ENCODE measurements around the gene KDM2A. TPM values are rescaled to one million over a fixed set of nuclear protein-coding genes. Genes with fewer than 3 reads are reported as not detected.
A peak's percentile ranks its signal among the peaks of the same experiment; 100 is the strongest.

KDM2A gene
- total and polyA plus RNA-seq, 2 of the 13 experiments (the other 11 are each of a cell fraction or from before 2014, with no cell fraction given): 31.3 to 31.4 TPM

- TF ChIP-seq STAG1 (CRISPR knock-in tag; IDR thresholded peaks at IDR 0.05): peak; percentile 57
- peak; percentile 67 for TF ChIP-seq CTCF (CRISPR knock-in tag; IDR thresholded peaks at IDR 0.05)
- TF ChIP-seq POLR2A (IDR thresholded peaks at IDR 0.05; ENCODE audit: insufficient read depth in 1 of 2, low read depth in 2 of 2, low read length in 2 of 2): 0 out of 4 replicates have a peak, but pooled peaks of 1 of the 2 experiments have one; percentile 1
- peak; percentile 62; the same call in 1 of the 2 replicates for TF ChIP-seq ZBTB38 (CRISPR knock-in tag; IDR thresholded peaks at IDR 0.05)
- TF ChIP-seq XRCC5 (optimal IDR thresholded peaks at IDR 0.05; ENCODE audit: low read length): peak; percentile 33
- TF ChIP-seq ZNF143 (CRISPR knock-in tag; IDR thresholded peaks at IDR 0.05): 0 out of 2 replicates have a peak, but pooled peaks have one; percentile 14
Measured at GRCh38 chr11:67252831-67253239, 133.8 kb downstream of the KDM2A start (continued).

- DNase-seq (ENCODE audit: low spot score) (no peak), FAIRE-seq (no peak), ATAC-seq (no peak; the same call in 1 of the 3 replicates)
- Histone ChIP-seq H3K36me3 (replicated peaks in 1 of 2; ENCODE audit: control insufficient read depth in 1 of 2, insufficient read depth in 2 of 2, low read length in 2 of 2) (peaks cover 54 to 70% of the 10 kb centered on the region in 2 experiments), H3K4me3 (replicated peaks in 1 of 3; ENCODE audit: insufficient read depth in 1 of 3, low read depth in 2 of 3, low read length in 3 of 3) (no peak overlapping the region), H3K79me2 (ENCODE audit: insufficient read depth, low read length) (peaks cover 2% of the 10 kb centered on the region), H2AFZ (ENCODE audit: low read length) (no peak overlapping the region), H3K4me1 (ENCODE audit: insufficient read depth, low read length) (peaks cover 64% of the 10 kb centered on the region), H3K9me3 (ENCODE audit: low read length) (no peaks in the 10 kb centered on the region), H3K27ac (ENCODE audit: extremely low read length, insufficient read depth, low read length) (peak overlapping the region; percentile 62), H3K4me2 (ENCODE audit: low read depth, low read length) (no peak overlapping the region), H3K9ac (ENCODE audit: insufficient read depth, low read depth, low read length) (no peak overlapping the region), H3K27me3 (ENCODE audit: control insufficient read depth in 1 of 2, insufficient read depth in 2 of 2, low read length in 2 of 2) (no peaks in the 10 kb centered on the region), H4K20me1 (ENCODE audit: insufficient read depth, low read length) (no peaks in the 10 kb centered on the region)
- in situ Hi-C loops (cut with HindIII; ENCODE audit: extremely low pct_ligation_motif_present, low pct_unique_long_range_greater_than_20kb): no loop called here
- 95% methylated on average over 14 of the region's 14 CpGs for WGBS (ENCODE audit: low lambda C conversion rate)
- ChIA-PET POLR2A (interaction anchor here (1.6 to 2.1 kb wide), 2 partner anchors 14 to 64 kb away, joined by 3 to 14 read pairs; no protein-coding TSS in a partner anchor), CTCF (ENCODE audit: low intra/inter-chr PET ratio, low total read pairs) (no interaction called here)
- BruUV-seq (replicated peaks): no TSS peak
- intact Hi-C loops (cut with micrococcal nuclease; ENCODE audit: unreplicated experiment): no loop called here
- peak; percentile 44; the same call in 1 of the 2 replicates for TF ChIP-seq MED1 (CRISPR knock-in tag; IDR thresholded peaks at IDR 0.05)
- peak; percentile 83; the same call in 1 of the 2 replicates for TF ChIP-seq ZBTB38 (CRISPR knock-in tag; IDR thresholded peaks at IDR 0.05)
- TF ChIP-seq, protein P1, sequence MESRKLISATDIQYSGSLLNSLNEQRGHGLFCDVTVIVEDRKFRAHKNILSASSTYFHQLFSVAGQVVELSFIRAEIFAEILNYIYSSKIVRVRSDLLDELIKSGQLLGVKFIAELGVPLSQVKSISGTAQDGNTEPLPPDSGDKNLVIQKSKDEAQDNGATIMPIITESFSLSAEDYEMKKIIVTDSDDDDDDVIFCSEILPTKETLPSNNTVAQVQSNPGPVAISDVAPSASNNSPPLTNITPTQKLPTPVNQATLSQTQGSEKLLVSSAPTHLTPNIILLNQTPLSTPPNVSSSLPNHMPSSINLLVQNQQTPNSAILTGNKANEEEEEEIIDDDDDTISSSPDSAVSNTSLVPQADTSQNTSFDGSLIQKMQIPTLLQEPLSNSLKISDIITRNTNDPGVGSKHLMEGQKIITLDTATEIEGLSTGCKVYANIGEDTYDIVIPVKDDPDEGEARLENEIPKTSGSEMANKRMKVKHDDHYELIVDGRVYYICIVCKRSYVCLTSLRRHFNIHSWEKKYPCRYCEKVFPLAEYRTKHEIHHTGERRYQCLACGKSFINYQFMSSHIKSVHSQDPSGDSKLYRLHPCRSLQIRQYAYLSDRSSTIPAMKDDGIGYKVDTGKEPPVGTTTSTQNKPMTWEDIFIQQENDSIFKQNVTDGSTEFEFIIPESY (CRISPR knock-in tag; IDR thresholded peaks at IDR 0.05): peak; percentile 91
- 0 out of 2 replicates have a peak, but pooled peaks have one; percentile 14 for TF ChIP-seq ZMYM4 (CRISPR knock-in tag; IDR thresholded peaks at IDR 0.05)
- no peak for TF ChIP-seq BHLHE40 (IDR thresholded peaks at IDR 0.05; ENCODE audit: low read length)
- TF ChIP-seq POLR2AphosphoS2 (IDR thresholded peaks at IDR 0.05; ENCODE audit: low read depth, low read length): 0 out of 2 replicates have a peak, but pooled peaks have one; percentile 6
- TF ChIP-seq ZNF687 (CRISPR knock-in tag; IDR thresholded peaks at IDR 0.05): peak; percentile 64
- peak; percentile 50; the same call in 1 of the 2 replicates for TF ChIP-seq SALL1 (CRISPR knock-in tag; IDR thresholded peaks at IDR 0.05)
- no peak for TF ChIP-seq ZNF782 (CRISPR knock-in tag; IDR thresholded peaks at IDR 0.05; ENCODE audit: borderline replicate concordance)
- no peak for TF ChIP-seq ZNF564 (CRISPR knock-in tag; IDR thresholded peaks at IDR 0.05)
Measured at GRCh38 chr11:67253872-67254624, 135.0 kb downstream of the KDM2A start.
